HG03196 (cell line): ENCODE data around the gene ASB9.
"Not testable (repeated sequence)": the region's sequence is repeated elsewhere in the genome, so short reads cannot be mapped to it uniquely, and the experiment has no call there.

ENCODE experiments used
- ATAC-seq: cut with Tn5 transposase; IDR thresholded peaks from one replicate; pipeline ENCODE4 v1.9.1; 2021; ENCODE audit not compliant: unreplicated experiment

Gene ASB9, protein sequence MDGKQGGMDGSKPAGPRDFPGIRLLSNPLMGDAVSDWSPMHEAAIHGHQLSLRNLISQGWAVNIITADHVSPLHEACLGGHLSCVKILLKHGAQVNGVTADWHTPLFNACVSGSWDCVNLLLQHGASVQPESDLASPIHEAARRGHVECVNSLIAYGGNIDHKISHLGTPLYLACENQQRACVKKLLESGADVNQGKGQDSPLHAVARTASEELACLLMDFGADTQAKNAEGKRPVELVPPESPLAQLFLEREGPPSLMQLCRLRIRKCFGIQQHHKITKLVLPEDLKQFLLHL

DNA sequence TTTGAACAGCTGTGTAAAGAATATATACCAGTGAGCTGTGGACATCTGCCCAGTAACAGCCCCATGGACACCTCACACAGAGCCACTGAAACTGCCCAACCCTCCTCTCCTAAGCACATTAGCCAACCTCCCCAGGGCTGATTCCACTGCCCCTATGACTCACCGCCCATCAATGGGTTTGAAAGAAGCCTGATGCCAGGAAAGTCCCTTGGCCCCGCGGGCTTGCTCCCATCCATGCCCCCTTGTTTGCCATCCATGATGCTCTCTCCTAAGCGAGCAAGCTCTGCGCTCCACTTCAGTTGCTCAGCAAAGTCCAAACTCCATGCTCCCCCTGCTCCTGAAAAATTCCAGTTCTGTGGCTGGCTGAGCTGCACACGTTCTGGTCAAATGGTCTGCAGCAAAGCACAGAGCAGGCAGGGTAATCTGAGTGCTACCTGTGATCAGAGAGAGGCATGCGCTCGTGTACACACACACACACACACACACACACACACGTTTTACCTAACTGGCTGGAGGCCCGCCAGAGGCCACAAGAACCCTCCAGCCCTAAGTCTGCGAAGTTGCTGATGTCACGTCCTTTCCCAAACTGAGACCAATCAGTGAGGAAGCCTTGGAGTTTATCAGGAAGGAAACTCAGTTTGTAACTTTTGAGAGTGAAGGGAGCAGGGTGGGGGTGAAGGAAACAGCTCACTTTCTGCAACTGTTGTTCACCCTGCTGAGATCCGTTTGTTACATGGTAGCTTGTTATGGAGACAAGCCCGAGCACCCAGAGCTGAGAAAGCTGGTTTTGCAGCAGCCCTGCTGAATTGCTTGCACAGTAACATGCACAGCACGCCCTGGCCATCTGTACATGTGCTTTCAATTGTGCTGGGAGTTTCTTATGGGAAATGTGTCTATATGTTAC lies at the start of gene ASB9:
ASB9 (minus strand) TSS at position 466 of the 904 bp plus-strand sequence; CDS start at position 257, 209 bp downstream.
- peak; percentile 82 for ATAC-seq

DNA sequence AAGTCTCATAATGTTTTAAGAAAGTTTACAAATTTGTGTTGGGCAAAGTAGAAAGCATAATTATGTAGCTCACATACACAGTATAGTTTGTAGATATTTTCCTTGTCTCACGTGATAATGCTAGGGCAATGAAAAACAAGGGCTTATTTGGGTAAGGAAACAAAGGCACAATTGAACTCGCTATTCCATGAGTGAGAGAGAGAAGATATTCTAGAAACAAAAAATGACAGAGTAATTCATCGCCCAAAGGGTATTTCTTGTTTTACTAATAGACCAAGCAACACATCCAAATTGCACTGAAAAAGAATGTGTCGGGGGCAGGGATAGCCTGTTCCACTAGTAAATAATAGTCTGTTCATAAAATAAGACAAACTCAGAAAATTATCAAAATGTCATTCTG lies 49.2 kb upstream of the ASB9 start:
- no peak for ATAC-seq

DNA sequence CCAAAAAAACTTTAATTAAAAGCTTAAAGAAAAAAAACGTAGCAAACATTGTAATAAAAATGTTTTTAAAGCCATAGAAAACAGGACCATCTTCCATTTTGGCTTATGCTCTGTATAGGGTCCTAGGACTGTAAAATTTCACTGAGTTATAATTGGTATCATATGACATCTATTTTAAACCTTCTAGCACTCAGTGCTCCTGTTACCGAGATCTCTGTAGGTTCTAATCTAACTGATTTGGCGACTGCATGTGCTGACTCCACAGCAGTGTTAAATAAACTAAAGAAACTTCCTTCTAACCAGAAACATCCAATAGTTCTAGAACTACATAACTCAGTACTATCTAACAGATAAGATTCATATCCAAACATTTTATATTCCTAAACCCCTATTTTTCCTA lies 45.6 kb upstream of the ASB9 start, which contains the start of gene ASB11:
ASB11 (minus strand) TSS at position 132 of the 400 bp plus-strand sequence; CDS start at position 97, 35 bp downstream.
- ATAC-seq, result no peak

DNA sequence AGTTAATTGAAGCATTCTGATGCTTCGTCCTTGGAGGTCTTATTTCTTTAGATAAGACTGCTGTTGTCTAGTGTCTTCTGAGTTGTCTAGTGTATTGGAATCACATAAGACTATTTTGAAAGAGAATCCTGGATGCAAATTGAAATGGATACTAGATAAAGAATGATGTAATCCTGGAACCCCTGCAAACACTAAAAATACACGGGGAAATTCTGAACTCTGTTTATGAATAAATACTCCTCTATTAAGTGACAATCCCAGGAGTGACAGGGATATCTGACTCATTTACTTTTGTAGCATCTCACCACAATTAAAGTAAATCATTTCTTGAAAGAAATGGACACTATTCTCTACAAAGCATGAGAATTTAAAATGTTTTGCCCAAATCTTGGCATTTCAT lies 44.6 kb upstream of the ASB9 start:
- no peak for ATAC-seq

DNA sequence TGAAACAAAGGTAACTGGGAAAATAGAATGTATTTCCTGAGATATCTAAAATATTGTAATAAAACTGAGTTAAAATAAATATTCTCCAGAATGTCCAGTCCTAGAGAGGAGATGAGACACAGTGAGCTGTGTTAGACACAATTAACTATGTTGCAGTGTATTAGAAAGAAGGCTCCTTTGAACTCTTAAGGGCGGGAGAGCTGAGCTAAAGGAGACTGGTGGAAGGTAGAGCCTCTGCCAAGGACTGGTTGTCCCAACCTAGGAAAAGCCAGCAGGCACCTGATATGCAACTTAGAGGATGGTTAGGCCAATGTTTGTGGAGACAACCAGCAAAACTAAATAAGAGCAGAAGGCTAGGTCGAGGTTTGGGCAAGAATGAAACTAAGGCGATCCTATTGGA lies 41.2 kb upstream of the ASB9 start:
- no peak for ATAC-seq

DNA sequence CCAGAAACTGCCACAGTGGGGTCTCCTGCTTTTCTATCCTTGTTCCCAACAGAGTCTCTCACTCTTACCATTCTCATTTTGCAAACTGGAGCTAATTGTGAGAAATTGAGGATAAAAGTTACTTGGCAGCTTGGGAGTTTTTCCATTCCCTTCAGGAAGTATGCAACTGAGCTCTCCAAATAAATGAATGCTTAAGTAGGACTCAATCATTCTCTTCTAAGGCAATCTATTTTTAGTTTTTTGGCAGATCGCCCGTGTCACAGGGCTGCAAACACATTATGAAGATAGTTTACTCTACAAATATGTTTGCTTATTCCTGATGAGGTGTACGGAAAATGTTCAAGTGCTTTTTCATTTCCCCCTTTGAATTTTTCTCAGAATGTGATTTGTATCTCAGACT lies 40.2 kb upstream of the ASB9 start:
- ATAC-seq, result no peak

DNA sequence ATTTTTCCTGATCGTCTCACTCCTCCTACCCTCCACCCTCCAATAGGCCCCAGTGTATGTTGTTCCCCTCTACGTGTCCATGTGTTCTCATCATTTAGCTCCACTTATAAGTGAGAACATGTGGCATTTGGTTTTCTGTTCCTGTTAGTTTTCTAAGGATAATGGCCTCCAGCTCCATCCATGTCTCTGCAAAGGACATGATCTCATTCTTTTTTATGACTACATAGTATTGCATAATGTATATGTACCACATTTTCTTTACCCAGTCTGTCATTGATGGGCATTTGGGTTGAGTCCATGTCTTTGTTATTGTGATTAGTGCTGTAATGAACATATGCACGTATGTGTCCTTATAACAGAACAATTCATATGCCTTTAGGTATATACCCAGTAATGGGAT lies 36.0 kb upstream of the ASB9 start:
- ATAC-seq, result not testable (repeated sequence)

DNA sequence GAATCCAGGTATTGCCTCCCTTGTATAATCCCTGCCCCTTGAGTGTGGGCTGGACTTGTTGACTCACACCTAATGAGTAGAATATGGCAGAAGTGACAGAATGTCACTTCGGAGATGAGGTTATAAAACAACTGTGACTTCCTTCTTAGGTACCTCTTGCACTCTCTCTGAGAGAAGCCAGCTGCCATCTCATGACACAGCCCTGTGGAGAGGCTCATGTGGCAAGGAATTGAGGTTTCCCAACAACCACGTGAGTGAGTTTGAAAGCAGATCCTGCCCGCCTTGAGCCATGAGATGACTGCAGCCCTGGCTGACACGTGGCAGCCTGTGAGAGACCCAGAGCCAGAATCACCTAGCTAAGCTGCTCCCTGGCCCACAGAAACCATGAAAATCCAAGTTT lies 32.0 kb upstream of the ASB9 start:
- ATAC-seq, result peak; percentile 63

DNA sequence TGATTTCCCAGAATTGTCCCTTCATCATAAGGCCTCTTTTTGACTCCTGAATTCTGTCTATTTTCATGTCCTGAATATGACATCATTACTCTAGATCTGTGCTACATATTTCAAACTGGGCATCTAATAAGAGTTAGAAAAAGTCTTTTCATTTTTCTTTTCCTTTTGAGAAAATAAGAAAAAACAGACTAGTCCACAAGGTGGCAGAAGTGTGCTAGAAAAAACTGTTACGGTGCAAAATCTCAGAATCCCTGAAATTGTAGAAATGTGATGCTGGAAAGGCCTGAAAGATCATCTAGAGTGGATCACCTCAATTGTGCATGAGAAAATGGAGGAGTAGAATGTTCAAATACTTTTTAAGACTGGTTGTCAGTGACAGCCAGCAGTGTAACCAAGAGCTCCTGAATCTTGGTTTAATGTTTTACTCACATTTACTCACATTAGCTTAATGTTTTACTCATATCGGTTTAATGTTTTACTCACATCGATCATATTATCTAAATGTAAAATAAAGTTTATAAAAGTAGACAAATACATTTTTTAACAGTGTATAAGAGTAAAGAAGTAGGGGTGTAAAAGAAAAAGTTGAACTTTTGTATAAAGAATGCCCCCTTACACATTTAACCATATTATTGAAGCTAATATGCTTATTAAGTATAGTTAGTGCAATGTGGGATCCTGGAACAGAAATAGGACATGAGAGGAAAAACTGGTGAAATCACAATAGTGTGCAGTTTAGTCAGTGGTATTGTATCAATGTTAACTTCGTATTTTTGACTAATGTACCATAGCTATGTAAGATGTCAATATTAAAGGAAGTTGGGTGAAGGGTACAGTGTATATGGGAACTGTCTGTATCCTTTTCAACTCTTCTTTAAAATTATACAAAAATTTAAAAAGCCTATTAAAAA lies 30.3 kb upstream of the ASB9 start:
- ATAC-seq, result no peak

DNA sequence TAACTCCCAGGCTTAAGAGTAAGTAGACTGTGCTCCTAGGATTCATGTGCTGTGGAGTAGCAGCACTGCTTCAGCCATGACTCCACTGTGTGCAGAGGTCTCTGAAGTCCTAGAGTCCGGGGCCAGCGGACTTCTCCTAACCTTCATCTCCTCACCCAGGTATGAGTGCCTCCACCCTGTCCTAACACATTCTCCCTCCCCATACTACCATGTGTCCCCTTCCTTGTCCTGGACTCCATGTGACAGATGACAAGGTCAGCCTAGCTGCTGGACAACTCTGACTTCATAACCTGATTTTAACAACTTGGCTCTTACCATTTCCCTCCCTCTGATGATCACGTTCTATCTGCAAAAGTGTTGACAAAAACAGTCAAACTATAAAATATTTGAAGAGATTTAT lies 28.9 kb upstream of the ASB9 start:
- no peak for ATAC-seq

DNA sequence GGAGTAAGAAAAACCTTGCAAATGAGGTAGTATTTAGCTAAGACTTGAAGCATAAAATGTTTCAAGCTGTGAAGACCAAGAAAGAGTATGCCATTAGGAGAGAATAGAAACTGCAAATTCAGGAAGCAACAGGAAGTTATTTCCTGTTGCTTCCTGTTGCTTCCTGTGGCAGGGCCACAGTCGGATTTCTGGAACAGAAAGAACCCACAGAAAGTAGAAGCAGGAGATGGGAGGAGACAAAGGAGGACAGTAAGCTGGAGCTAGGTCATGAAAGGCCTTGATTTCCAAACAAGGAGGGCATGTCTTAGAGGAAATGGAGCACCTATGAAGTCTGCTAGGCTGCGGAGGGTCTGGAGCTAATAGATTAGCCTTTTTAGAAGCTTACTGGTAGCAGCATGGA lies 28.3 kb upstream of the ASB9 start:
- ATAC-seq, result no peak

DNA sequence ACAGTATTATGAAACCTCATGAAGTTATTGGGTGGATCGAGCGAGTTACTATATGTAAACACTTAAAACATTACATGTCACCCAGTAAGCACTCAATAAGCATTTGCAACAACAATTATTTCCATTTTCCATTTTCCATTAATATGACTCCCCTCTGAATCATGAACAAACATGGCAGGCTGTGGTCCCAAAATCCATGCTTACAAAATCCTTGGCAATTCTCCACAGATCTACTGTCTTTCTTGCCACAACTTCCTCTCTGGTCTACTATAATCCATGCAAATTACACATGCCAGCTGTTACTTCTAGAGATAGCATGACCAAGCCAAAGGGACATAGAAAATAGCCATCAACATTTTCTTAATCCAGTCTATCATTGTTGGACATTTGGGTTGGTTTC lies 23.6 kb upstream of the ASB9 start:
- no peak for ATAC-seq

DNA sequence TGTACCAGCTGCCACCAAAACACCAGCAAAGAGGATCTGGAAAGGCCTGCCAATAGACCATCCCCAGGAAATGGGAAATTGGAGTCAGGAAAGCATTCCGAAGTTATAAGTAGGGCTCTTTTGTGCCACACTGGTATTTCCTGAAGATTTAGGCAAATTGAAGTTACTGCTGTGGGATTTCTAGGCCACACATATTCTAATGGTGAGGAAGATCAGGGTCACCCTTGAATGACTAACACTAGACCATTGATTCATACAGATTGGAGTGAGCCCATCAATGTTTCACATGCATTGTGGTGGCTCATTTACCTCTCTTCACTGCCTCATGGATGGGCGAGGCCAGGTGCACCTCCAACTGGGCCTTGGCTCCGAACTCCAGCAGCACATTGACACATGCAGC lies 23.0 kb upstream of the ASB9 start:
- no peak for ATAC-seq

DNA sequence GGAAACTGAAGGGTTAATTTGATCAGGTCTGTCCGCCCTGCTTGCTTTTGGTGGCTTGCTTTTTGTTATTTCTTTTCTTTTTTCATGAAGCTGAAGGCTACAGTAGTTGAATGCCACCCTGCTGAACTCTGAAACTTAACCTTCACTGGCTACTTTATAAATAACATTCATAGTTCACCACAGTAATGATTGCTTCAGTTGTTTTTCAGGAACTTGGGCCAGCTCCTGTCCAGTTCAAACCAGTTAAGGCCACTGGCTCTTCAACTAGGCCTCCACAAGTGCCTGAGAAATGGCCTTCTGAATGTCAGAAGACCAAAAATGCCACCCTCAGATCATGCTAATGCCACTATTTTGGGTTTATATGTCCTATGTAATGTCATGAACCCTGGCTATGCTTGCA lies 7.7 kb upstream of the ASB9 start:
- no peak for ATAC-seq

DNA sequence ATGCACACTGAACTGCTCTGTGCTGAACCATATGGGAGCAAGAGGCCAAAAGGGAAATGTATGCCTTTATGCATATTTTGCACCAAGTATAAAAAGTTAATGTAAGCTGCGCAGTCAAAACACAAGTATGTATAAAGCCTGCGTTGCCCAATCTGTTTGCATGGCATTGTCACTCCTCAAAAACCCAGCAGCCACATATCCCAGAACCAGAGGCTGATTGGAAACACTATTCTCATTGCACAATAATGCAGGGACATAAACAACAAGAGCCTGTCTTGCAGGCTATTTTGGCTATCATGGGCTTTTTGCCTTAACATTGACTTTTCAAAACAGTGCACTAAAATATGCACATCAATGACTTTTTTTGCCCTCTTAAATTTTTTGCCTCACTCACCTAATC lies 5.1 kb upstream of the ASB9 start:
- no peak for ATAC-seq

DNA sequence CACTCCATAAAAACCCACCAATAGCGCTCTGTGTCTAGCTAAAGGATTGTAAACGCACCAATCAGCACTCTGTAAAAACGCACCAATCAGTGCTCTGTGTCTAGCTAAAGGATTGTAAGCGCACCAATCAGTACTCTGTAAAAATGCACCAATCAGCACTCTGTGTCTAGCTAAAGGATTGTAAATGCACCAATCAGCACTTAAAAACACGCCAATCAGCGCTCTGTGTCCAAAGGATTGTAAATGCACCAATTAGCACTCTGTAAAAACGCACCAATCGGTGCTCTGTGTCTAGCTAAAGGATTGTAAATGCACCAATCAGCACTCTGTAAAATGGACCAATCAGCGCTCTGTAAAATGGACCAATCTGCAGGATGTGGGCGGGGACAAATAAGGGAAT lies 3.4 kb upstream of the ASB9 start:
- ATAC-seq, result not testable (repeated sequence)

DNA sequence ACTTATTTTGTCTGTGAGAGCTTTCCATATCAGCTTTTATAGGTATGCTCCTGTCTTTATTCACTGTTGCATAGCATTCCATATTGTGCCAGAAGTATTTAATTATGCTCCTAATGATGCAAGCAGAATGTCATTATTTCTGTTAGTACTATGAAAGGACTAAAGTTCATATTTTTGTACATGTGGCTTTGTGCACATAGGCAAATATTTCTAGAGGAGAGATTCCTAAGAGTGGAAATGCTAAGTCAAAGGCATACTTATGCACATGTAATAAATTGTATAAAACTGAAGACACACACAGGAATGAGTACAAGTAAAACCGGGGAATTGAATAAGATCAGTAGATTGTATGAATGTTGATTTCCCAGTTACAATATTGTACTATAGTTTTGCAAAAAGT lies 1.9 kb upstream of the ASB9 start:
- ATAC-seq, result no peak

DNA sequence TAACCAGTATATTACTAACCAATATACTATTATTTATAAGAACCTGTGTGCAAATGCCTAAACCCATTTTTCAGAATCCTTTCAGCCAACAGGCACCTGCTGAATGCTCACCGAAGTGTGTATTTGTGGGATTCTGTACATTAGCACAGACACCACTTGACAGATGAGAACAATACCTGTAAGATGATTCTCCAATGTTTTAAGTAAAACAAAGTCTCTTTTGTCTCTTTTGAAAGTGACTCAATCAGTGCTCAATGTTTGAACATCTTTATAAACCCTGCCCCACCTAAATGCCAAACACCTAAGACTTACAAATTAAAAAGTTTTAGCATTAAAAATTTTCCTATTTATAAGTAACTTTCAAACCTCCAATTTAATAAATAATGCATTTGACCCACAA lies 763 bp downstream of the ASB9 start:
- ATAC-seq, result no peak

DNA sequence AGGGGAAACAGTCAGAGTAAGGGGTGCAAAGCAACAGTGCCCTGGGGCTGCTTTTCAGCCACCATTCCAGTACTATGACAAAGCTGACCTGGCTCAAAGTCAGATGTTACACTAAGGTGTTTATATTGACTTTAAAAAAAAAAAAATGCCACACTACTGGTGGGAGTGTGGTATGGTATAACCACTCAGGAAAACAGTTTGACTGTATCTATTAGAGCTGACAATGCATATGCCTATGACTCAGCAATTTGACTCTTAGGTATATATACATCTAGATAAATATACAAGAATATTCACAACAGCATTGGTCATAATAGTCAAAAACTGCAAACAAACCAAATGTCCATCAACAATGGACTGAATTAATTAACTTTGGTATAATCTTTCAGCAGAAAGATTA lies 15.0 kb downstream of the ASB9 start:
- no peak for ATAC-seq

DNA sequence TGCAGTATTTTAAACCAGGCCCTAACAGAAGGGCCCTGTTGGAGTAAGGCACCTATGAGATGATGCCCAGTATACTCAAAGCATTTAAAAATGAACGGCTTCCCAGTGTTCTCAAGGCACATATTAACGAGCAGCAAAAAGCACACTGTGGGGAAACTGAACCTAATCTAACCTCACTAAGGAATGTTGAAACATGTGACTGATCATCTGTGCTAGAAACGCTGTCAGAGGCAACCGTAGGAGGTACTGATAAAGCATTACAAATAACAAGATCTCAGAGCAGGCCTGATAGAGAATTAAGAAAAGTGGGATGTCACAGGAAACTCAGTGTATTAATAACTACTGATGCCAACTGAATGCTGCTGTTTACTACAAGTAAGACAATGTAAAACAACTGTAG lies 24.0 kb downstream of the ASB9 start:
- ATAC-seq, result no peak

DNA sequence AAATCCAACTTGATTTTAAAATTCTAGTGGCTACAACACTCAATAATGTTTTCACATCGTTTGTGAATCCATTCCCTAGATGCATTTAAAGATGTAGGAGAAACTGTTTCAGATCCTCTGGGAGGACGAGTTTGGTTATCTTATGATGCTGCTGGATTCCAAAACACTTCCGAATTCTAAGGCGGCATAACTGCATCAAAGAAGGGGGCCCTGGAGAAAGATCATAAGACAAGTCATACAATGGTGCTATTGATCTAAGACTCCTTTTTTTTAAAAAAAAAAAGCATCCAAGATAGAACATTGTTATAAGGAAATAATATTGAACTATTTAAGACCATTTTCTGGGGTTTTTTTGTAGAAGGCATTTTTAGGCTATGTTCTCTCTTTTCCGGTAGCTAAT lies 25.5 kb downstream of the ASB9 start:
- ATAC-seq, result no peak
